HG03097 (cell line): ENCODE data around the gene ZNG1A.
"Not testable (repeated sequence)": the region's sequence is repeated elsewhere in the genome, so short reads cannot be mapped to it uniquely, and the experiment has no call there.

Source experiments
- ATAC-seq: cut with Tn5 transposase; IDR thresholded peaks from one replicate; pipeline ENCODE4 v1.9.1; 2021; ENCODE audit not compliant: unreplicated experiment, low FRiP score

The ZNG1A gene

DNA sequence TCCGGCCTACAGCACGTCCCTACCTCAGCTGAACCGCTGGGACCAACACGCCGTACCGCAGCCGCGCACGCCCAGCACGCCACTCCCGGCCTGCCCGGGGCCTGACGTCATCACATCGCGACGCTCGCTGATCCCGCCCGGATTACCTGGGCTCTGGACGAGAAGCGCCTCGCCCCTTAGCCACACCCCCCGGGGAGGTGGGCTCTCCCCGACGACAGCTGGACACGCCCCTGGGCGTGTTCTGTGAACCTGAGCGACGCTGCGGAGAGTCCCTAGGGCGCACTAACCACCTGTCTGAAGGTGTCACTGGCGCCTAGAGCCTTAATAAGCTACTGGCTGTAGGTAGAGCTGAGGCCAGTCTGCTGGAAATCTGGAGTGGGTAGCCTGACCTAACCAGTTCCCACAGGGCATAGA, at the start of gene ZNG1A:
TSS of gene ZNG1A (minus strand) at position 87 of the 414 bp plus-strand sequence. CDS start 87 bp downstream, outside the sequence.
- ATAC-seq, result not testable (repeated sequence)

DNA sequence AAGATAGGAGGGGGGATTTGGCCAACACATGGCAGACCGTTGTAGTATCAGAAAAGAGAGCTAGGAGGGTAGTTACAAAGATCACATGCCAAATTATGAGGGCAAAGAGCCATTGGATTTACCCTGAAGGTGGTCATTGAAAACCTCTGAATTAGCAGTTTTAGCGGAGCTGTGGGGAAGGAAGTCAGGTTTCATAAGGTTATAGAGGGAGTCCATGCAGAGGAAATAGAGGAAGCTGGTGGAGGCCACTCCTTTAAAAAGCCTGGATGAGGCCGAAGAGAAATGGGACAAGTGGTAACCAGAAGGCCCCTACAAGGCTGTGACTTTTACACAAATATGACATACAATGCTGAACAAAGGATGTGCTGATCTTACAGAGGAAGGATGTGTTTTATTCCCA, 49.0 kb upstream of the ZNG1A start:
- ATAC-seq, result no peak

DNA sequence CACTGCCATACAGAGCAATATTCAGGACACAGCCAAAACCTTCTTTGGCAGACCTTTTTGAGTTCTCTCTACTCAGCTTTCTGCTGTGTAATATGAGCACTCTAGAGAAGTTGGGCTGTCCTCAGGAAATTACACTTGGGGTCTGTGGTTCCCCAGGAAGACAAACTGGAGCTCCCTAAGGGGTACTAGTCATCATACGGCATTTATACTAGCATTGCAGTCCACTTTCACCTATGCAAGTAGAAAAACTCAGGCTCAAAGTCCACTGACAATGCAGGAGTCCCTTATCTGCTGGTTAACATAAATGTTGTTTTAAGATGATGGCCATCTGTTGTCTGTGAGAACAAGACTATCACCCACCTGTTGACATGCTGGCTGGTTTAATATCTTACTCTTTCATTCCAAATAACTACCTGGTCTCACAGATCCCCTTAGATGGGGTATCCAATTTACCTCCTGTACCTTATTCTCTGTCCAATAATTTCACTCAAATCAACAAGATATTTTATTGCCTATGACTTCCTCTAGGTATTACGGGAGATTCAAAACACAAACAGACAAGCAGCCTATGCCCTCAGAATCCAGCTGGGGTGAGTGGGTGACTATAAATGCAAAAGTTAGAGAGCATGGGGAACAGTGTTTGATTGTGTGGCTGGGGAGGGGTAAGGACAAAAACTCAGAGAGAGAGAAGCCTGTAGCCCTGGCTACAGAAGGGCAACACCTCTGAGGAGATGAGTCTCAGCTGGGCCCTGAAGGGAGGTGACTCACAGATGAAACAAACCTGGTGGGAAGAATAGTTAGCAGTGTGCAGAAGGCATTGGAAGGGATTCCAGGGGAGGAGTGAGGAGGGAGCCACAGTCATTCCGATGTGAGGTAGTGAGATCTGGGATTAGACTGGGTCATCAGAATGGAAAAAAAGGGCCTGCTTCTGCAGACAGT, 46.0 kb upstream of the ZNG1A start:
- no peak for ATAC-seq

DNA sequence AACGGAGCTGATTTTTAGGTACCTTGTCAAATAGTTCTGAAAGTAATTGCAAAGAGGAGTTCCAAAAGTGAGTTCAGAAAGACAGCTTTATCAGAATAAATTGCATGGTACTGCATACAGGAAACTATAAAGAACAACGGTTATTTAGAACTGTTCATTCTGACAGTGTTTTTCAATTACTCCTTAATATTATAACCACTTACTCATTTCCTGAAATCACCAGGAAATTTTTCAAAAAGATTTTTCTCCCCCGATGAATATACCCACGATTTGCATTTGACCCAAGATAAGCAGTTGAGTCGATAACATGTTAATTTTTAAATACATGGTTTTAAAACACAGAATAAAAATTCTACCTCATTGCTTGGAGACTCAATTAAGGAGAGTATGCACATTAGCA, 45.2 kb upstream of the ZNG1A start:
- ATAC-seq, result no peak

DNA sequence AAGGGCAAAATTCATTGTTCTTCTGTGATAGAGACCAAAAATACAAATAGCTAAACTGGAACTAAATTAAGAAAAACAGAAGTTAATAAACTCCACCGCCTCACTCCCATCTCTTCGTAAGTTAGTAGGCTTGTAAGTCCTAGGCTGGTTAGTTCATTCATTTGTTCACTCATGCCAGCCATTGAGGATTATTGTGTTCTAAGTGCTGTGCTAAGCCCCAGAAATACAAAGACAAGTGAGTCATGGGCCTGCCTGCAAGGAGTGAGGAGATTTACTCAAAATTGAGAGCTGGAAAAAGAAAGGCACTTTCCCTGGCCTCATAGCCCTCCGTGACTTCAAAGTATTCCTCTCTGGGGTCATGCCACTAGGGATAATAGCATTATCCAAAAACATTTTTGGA, 44.3 kb upstream of the ZNG1A start:
- no peak for ATAC-seq

DNA sequence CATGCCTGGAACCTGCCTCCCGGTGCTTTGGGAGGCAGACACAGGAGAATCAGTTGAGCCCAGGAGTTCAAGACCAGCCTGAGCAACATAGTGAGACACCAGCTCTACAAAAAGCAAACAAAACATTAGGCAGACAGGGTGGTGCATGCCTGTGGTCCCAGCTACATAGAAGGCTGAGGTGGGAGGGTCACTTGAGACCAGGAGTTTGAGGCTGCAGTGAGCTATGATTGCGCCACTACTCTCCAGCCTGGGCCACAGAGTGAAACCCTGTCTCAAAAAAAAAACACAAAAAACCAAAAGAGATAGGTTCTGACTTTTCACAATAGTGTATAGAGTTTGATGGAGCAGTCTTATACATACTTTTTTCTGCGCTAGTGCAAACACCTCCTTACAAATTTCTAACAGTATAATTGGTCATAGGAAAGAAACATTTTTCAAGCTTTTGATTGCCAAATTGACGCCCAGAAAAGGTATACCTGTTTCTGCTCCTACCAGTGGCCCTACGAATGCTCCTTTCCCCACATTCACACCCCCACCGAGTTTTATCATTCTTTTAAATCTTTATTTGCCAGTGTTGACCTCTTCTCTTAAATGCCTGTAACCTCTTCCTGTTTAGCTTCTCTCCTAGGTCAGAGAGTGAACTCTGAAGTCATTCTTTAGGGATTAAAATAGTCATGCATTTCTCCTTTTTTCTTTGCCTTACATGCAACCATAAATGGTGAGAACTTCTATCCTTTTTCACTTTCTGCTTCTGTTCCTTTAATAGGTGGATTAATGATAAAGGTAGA, 43.3 kb upstream of the ZNG1A start:
- no peak for ATAC-seq

DNA sequence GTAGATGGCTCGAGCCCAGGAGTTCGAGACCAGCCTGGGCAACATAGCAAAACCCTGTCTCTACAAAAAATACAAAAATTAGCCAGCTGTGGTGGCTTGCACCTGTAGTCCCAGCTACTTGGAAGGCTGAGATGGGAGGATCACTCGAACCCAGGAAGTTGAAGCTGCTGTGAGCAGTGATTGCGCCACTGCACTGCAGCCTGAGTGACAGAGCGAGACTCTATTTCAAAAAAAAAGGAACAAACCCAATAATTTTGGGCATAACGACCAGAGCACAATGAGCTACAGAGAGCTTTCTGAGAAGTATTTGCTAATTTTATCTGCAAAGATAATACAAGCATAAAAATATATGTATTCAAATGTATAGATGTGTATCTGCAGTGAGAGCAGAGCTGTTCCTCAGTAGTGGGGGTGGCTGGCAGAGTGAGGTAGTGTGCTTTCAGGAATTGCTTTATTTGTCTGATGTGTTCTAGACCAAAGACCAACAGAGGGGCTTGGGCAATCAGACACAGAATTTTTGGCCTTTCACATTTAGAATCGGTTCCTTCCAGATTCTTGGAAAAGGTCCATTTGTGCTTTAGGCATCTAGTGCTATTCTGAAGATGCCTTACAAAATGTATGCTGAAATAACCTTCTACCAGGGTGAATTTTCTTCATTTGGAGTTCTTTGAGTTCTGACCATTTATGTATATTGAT, 41.0 kb upstream of the ZNG1A start:
- no peak for ATAC-seq

DNA sequence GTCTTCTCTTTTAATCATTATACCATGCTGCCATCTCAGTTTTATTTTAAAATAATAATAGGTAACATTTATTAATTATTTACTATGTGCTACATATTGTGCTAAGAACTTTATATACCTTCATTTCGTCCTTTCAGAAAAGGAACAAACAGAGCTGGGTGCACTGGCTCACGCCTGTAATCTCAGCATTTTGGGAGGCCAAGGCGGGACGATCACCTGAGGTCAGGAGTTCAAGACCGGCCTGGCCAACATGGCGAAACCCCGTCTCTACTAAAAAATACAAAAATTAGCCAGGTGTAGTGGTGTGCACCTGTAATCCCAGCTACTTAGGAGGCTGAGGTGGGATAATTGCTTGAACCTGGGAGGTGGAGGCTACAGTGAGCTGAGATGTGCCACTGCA, 40.2 kb upstream of the ZNG1A start:
- not testable (repeated sequence) for ATAC-seq

DNA sequence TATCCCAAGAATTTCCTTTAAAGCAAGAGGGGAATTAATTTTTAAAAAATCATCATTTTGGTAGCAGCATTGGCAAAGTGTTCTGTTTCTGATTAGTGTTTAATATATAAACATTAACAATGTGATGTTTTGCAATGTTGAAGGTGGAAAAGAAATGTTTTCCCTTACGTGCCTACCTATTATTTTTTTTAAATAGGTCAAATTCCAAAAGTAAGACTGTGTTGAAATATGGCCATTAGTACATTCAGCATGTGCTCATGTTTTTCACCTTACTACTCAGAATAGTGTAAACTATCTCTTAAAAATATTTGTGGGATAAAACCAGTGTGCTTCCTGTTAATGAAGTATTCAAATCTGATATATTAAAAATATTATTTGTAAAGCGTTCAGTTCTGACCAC, 39.1 kb upstream of the ZNG1A start:
- no peak for ATAC-seq

DNA sequence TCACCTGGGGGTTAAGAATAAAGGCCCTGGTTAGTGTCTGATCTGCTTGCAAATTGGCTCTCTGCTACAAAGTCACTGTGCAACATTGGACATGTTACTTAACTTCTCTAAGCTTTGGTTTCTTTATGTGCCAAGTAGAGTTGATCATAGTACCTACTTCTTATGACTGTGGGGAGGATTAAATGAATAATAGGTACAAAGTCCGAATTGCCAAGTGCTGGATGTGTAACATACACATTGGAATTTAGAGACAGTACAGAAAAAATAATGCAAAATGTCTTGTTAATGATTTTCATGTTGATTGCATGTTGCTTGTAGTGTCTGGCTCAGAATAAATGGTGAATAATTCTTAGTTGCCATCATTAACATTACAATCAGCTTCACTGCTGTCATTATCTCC, 38.0 kb upstream of the ZNG1A start:
- ATAC-seq, result no peak

DNA sequence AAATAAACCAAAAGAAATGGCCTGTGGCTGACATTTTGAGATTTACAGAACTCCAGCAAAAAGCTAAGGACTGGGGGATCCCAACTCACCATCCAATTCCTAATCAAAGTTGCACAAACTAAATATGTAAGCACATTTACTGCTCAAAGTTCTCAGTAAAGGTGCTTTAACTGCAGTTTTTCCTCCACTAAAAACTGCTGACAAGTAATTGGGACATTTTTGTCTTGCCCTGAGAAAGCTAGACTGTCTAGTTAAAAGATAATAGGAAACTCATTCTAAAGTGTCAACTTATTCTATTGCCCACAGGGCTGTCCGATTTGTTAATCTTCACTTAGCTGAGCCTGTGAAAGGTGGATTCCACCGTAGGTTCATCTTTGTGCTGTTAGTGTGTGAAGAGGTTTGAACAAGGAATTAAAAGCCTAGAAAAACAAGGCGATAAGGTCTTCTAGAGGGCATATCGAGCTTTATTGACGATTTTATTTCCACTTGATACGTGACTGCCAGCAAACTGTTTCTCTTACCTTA, 36.8 kb upstream of the ZNG1A start:
- no peak for ATAC-seq

DNA sequence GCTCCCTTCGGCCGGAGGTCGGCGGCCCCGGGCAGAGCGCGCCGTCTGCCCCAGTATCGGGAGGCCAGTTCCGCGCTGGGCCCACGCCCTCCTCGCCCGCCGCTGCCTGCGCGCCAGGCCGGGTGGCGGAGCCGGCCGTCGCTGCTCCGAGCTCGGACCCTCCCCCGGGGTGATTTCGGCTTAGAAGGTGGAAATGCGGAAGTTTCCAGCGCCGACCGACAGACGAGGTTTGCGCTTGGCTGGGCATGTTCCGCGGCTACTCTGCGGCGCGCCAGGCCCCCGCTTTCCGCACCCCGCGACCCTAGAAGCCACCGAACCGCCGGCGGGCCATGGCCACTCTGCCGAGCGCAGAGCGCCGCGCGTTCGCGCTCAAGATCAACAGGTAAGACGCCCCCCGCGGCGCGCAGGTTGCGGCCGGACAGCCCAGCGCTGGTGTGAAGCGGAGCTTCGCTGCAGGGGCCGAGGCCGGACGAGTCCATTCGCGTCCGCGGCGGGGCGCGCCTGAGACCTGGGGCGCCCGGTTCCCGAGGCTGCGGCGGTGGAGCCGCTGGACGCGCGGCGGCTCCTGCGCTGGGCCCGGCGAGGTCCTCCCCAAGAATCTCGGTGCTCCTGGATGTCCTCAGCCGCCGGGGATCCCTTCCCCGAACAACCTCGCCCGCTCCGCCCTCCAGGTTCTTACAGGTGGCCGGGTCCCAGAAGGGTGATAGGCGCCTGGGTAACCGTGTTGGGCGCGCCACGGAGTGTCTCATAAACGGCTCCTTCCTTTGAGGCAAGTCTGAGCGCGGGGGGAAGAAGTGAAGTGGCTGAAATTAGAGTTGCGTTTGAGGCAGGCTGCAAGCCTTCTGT, 36.0 kb upstream of the ZNG1A start, which contains the start of gene DOCK8:
TSS of gene DOCK8 (plus strand) at position 218 of the 846 bp plus-strand sequence. CDS start at position 330, 112 bp downstream.
- peak; percentile 88 for ATAC-seq

DNA sequence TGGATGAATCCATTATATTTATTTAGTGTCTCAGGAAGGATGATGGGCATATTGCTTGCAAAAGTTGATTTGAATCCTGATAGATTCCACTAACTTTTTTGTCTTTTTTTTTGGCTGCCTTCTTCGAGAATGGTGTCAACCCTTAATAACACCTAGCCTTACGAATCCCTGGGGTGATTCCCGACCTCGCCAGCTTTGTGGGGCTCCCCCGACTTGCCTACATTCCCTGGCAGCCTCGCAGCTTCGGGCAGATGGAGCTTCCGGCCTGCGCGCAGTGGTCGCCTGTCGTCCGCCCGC, 35.4 kb upstream of the ZNG1A start:
- ATAC-seq, result no peak

DNA sequence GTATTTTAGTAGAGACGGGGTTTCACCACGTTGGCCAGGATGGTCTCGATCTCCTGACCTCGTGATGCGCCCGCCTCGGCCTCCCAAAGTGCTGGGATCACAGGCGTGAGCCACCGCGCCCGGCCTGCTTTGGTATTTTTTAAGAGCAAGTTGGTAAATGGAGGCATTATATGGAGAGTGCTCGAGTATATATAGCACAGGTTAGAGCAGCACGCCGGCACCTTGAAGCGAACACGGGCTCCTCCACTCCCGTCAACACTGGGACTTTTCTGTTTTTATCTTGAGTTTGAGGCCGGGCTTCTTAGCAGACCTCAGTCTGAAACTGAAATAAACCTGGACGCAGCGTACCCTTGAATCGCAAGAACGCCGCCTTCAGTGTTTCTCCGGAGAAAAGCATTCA, 35.0 kb upstream of the ZNG1A start:
- ATAC-seq, result not testable (repeated sequence)

DNA sequence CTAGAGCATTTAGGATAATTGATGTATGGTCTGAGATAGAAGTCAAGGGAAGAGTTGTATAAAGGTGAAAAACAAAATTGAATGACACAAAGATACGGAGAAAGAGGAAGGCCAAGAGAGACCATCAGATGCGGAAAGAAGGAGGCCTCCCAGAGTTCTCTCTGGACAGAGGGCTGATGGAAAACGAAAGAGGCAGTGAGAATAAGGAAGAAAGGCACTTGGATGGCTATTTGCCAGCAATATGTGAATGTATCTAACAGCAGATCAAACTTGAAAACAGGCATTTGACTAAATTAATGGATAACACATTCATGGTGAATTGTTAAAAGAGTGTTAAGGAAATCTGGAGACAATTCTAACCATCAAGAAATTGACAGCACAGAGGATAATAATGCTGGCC, 33.4 kb upstream of the ZNG1A start:
- ATAC-seq, result no peak

DNA sequence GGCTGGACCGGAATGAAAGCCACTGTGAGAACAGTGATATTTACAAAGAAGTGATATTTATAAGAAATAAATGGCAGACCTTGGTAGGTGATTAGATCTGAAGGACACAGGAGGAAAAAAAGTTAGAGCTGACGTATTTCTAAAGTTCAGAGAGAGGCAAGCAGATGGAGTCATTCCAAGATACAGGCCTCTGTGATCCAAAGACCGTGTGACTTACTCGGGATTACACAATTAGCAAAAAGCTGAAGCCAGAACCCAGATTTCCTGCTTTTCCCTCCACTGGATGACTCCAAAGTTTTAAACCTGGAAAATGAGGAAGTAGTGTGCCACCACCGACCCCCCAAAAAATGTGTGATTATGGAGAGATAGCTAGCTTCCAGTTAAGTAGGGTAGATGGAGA, 32.7 kb upstream of the ZNG1A start:
- no peak for ATAC-seq

DNA sequence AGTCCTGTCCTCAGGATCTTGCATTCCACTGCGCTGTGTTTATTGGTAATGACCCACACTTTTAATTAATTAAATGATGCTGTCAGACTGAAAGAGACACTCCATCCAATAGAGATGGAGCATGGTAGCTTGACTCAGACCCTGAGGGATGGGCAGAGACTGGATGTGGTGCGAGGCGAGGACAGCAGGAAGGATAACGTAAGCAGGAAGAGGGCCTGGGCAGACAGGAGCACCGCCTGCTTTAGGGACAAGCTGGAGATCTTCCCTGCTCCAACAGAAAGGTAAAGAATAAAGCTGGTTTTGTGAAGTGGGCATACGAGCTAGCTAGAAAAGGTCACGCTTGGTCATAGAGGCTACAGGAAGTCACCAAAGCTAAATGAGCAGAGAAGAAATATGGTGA, 32.2 kb upstream of the ZNG1A start:
- no peak for ATAC-seq

DNA sequence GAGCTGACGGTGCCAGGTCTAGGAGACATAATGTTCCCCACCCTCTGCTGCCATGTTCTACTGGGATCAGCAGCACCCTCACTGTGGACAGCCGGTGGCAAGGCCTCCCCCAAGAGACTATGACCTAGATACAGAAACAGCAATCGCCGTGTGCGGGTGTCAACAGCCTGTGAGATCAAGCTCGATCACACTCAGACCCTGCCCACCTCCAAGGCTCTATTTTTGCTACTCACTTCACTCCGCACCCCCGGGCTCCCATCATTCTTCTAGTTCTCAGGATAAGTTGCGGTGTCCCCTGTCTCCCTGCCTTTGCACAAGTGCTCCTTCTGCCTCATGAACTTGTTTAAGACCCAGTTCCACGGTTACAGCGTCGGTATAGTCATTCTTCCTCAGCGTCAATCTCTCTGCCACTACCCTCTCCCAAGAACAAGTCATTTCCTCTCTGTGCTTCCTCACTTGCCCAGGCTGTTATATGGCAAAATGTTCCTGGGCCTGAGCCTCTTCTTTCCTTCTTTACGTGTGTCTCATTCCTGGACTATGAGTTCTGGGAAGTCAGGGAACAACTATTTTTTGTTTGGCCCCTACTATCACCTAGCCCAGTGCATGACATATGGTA, 30.4 kb upstream of the ZNG1A start:
- ATAC-seq, result no peak

DNA sequence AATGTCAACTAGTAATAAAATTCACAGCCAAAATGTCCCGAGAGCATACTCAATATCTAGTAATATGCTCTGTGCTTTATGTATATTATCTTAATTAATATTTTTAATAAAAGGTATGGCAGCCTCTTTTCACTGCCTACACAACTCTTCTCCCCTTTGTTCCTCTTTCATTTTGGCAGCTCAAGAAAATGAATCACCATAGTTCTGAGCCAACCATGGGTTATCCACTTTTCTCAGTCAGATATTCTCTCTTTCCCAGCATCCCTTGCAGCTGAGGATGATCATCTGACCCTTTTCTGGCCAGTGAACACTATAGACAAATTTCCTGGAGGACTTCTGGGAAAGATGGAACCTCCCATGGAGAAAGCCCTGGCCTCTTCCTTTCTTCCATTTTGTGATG, 27.6 kb upstream of the ZNG1A start:
- ATAC-seq, result no peak

DNA sequence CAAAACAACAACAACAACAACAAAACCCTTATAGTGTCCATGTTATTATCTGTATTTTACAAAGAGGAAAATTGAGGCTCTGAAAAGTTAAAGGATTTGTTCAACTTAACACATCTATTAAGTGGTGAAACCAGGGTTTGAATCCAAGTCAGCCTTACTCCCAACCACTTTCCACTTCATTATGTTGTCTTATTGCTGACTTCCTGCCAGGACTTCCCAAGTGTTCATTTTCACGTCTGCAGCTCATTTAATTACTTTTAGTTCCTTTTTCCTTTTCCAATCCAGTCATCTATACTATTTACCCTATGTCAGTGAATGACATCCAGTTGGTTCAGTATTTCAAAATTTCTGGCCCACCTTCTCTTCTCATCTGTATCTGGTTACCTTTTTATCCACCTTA, 20.7 kb upstream of the ZNG1A start:
- ATAC-seq, result not testable (repeated sequence)
